Measurements from ENCODE around the gene YPEL3. TPM values are rescaled to one million over a fixed set of nuclear protein-coding genes. Genes with fewer than 3 reads are reported as not detected.

YPEL3 gene, protein sequence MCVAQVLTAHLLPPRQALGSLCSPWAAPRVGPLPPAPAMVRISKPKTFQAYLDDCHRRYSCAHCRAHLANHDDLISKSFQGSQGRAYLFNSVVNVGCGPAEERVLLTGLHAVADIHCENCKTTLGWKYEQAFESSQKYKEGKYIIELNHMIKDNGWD
- total RNA-seq (19.3 and 20.1 TPM in 2 replicates), polyA plus RNA-seq (82.1 and 103 TPM in 2 replicates)

GRCh38 chr16:30096105-30096861 lies at the start of gene YPEL3:
YPEL3 (minus strand) TSS chr16:30096213; CDS start chr16:30095482, 731 bp downstream.
- peak; percentile 97 for DNase-seq (ENCODE audit: low spot score)
- H3K4me3 ChIP-seq: peak within 1 kb of the TSS; percentile 69
- H2AFZ ChIP-seq: peak within 1 kb of the TSS; percentile 44
- no peaks in the 10 kb centered on the region for H3K9me2 ChIP-seq (replicated peaks; ENCODE audit: insufficient read depth)
- peaks cover 24% of the 10 kb centered on the region for H3K4me1 ChIP-seq (ENCODE audit: insufficient read depth)
- TF ChIP-seq, protein P1, sequence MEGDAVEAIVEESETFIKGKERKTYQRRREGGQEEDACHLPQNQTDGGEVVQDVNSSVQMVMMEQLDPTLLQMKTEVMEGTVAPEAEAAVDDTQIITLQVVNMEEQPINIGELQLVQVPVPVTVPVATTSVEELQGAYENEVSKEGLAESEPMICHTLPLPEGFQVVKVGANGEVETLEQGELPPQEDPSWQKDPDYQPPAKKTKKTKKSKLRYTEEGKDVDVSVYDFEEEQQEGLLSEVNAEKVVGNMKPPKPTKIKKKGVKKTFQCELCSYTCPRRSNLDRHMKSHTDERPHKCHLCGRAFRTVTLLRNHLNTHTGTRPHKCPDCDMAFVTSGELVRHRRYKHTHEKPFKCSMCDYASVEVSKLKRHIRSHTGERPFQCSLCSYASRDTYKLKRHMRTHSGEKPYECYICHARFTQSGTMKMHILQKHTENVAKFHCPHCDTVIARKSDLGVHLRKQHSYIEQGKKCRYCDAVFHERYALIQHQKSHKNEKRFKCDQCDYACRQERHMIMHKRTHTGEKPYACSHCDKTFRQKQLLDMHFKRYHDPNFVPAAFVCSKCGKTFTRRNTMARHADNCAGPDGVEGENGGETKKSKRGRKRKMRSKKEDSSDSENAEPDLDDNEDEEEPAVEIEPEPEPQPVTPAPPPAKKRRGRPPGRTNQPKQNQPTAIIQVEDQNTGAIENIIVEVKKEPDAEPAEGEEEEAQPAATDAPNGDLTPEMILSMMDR (IDR thresholded peaks at IDR 0.05; ENCODE audit: poor library complexity): no peak
- TF ChIP-seq EZH2phosphoT487 (IDR thresholded peaks at IDR 0.05; ENCODE audit: low read depth, severe bottlenecking, unreplicated experiment): no peak
- TF ChIP-seq EZH2 (IDR thresholded peaks at IDR 0.05; ENCODE audit: borderline replicate concordance): no peak
- H3K27ac ChIP-seq: peak within 1 kb of the TSS; percentile 98
- no peaks in the 10 kb centered on the region for H3K36me3 ChIP-seq (replicated peaks; ENCODE audit: insufficient read depth, low read depth)
- WGBS (ENCODE audit: low lambda C conversion rate, missing lambda C conversion rate): 1% methylated on average over 37 of the region's 77 CpGs
- H3K9me3 ChIP-seq (ENCODE audit: low read depth): no peaks in the 10 kb centered on the region
- no peaks in the 10 kb centered on the region for H3K27me3 ChIP-seq
- H3K79me2 ChIP-seq: peaks cover 54% of the 10 kb centered on the region
- H3K4me2 ChIP-seq: peak within 1 kb of the TSS; percentile 90
- H4K20me1 ChIP-seq (ENCODE audit: insufficient read depth, poor library complexity, severe bottlenecking): peaks cover 16% of the 10 kb centered on the region

GRCh38 chr16:30145657-30146056 lies 49.6 kb upstream of the YPEL3 start:
- peaks cover 4% of the 10 kb centered on the region for H3K9me3 ChIP-seq (ENCODE audit: low read depth)
- no peak overlapping the region for H3K27ac ChIP-seq
- TF ChIP-seq EZH2phosphoT487 (IDR thresholded peaks at IDR 0.05; ENCODE audit: low read depth, severe bottlenecking, unreplicated experiment) (no peak), EZH2 (IDR thresholded peaks at IDR 0.05; ENCODE audit: borderline replicate concordance) (no peak)
- TF ChIP-seq, protein P1 (IDR thresholded peaks at IDR 0.05; ENCODE audit: poor library complexity): no peak
- H3K79me2 ChIP-seq: no peaks in the 10 kb centered on the region
- no peak for DNase-seq (ENCODE audit: low spot score)
- no peak overlapping the region for H3K4me3 ChIP-seq
- no peak overlapping the region for H3K4me2 ChIP-seq
- no peak overlapping the region for H2AFZ ChIP-seq
- no peaks in the 10 kb centered on the region for H3K27me3 ChIP-seq
- no peaks in the 10 kb centered on the region for H3K9me2 ChIP-seq (replicated peaks; ENCODE audit: insufficient read depth)
- 95% methylated on average over 1 of the region's 1 CpG for WGBS (ENCODE audit: low lambda C conversion rate, missing lambda C conversion rate)
- H3K36me3 ChIP-seq (replicated peaks; ENCODE audit: insufficient read depth, low read depth): no peaks in the 10 kb centered on the region
- H3K4me1 ChIP-seq (ENCODE audit: insufficient read depth): no peaks in the 10 kb centered on the region
- no peaks in the 10 kb centered on the region for H4K20me1 ChIP-seq (ENCODE audit: insufficient read depth, poor library complexity, severe bottlenecking)

- Histone ChIP-seq H2AFZ (no peak overlapping the region), H3K4me3 (no peak overlapping the region), H3K36me3 (replicated peaks; ENCODE audit: insufficient read depth, low read depth) (no peaks in the 10 kb centered on the region), H3K9me2 (replicated peaks; ENCODE audit: insufficient read depth) (no peaks in the 10 kb centered on the region), H3K27me3 (no peaks in the 10 kb centered on the region), H3K79me2 (no peaks in the 10 kb centered on the region), H3K9me3 (ENCODE audit: low read depth) (peaks cover 4% of the 10 kb centered on the region), H3K4me2 (no peak overlapping the region), H3K27ac (no peak overlapping the region), H3K4me1 (ENCODE audit: insufficient read depth) (no peaks in the 10 kb centered on the region), H4K20me1 (ENCODE audit: insufficient read depth, poor library complexity, severe bottlenecking) (no peaks in the 10 kb centered on the region)
- no peak for DNase-seq (ENCODE audit: low spot score)
- TF ChIP-seq EZH2 (IDR thresholded peaks at IDR 0.05; ENCODE audit: borderline replicate concordance) (no peak), EZH2phosphoT487 (IDR thresholded peaks at IDR 0.05; ENCODE audit: low read depth, severe bottlenecking, unreplicated experiment) (no peak)
- TF ChIP-seq, protein P1 (IDR thresholded peaks at IDR 0.05; ENCODE audit: poor library complexity): no peak
- WGBS (ENCODE audit: low lambda C conversion rate, missing lambda C conversion rate): no CpG with 5 or more reads among the region's 1 CpG
Observed at GRCh38 chr16:30144917-30145316, 48.9 kb upstream of the YPEL3 start.

Data from hepatocyte (in vitro differentiated cells).